Activated CD4-positive, alpha-beta T cell treated with anti-CD3 and anti-CD28 coated beads, Interleukin-2, amount 50 U/mL, for 16 hours (primary cell): Measurements from ENCODE around the gene KIFC3.
"Not testable (repeated sequence)": the region's sequence is repeated elsewhere in the genome, so short reads cannot be mapped to it uniquely, and the experiment has no call there.

Experiments used
- DNase-seq: peaks from one replicate; pipeline ENCODE4 v3.0.0-alpha.2; 2020

KIFC3 gene

GRCh38 chr16:57752581-57753447 lies 49.5 kb downstream of the KIFC3 start:
- DNase-seq = no peak

DNA sequence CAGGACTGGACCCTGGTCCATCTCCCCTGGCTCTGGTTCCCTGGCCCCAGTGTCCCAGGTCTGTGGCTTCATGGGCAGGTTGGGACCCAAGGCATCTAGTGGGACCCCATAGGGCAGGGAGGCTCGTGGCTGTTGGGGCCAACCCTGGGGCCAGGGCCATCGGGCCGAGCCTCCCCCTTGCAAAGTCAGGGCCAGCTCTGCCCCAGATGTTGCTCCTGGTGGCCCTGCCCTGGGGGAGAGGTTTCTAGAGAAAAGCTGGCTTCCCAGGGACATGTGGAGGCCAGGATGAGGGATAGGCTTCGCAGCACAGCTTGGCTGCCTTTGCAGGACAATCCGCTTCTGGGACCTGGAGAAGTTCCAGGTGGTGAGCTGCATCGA lies 50.1 kb downstream of the KIFC3 start:
- DNase-seq = no peak

- no peak for DNase-seq
These were observed 50.6 kb downstream of the KIFC3 start for GRCh38 chr16:57751539-57752202.

- no peak for DNase-seq
These were observed 51.3 kb downstream of the KIFC3 start for GRCh38 chr16:57750796-57751538.

GRCh38 chr16:57749856-57750452 lies 52.3 kb downstream of the KIFC3 start:
- DNase-seq = no peak

- no peak for DNase-seq
These were observed 53.1 kb downstream of the KIFC3 start for GRCh38 chr16:57749101-57749692.

- DNase-seq = no peak
These were observed 53.7 kb downstream of the KIFC3 start for GRCh38 chr16:57748596-57748995.

GRCh38 chr16:57747996-57748395 lies 54.3 kb downstream of the KIFC3 start:
- DNase-seq = no peak

DNA sequence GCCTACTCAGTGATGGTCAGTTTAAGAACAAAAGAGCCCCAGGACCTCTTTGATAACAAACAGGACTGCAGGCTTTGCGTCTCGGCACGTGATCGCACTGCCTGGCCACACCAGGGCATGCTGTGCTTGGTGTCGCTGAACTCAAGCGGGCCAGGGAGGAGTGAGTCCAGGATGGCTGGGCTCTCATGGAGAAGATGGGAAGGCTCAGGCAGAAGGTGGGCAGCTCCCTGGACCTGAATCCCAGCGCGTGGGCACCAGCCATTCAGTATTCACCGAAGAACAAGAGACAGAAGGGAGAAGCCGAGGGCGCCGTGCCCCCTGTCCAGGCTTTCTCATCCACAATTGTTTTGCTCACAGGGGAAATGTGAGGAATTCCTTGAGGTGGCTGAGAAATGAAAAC lies 54.8 kb downstream of the KIFC3 start:
- no peak for DNase-seq

DNA sequence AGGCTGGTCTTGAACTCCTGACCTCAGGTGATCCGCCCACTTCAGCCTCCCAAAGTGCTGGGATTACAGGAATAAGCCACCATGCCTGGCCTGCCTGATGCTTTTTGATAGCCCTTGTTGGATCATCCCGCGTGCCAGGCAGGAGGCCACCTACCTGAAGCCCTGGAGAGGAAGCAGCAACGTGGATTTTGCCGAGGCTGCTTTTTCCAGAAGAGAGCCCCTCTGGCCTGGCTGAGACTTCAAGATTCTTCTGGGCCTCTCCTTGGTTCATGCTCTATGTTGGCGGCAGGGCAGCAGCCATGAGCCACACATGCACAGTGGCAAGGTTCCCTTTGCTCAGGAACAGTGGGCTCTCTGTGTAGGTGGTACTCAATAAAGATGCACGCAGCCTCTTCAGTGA lies 55.2 kb downstream of the KIFC3 start:
- DNase-seq = no peak

DNA sequence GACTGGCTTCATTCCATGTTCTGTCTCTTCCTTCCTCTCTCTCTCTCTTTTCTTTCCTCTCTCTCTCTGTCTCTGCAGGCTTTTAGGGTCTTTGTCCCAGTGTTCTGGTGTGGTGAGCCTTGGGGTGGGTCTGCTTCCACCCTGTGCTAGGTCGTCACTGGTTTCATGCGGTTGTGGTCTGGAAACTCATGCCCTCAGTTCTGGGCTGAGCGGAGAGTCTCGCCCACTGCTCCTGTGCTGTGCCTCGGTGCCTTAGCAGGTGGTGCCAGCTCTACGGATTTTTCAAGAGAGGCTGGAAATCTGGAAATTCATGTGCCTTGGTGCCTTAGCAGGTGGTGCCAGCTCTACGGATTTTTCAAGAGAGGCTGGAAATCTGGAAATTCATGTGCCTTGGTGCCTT lies 56.0 kb downstream of the KIFC3 start:
- DNase-seq = not testable (repeated sequence)

GRCh38 chr16:57745768-57746167 lies 56.5 kb downstream of the KIFC3 start:
- DNase-seq = no peak

- DNase-seq = no peak
These were observed 57.7 kb downstream of the KIFC3 start for GRCh38 chr16:57744642-57744903.

DNA sequence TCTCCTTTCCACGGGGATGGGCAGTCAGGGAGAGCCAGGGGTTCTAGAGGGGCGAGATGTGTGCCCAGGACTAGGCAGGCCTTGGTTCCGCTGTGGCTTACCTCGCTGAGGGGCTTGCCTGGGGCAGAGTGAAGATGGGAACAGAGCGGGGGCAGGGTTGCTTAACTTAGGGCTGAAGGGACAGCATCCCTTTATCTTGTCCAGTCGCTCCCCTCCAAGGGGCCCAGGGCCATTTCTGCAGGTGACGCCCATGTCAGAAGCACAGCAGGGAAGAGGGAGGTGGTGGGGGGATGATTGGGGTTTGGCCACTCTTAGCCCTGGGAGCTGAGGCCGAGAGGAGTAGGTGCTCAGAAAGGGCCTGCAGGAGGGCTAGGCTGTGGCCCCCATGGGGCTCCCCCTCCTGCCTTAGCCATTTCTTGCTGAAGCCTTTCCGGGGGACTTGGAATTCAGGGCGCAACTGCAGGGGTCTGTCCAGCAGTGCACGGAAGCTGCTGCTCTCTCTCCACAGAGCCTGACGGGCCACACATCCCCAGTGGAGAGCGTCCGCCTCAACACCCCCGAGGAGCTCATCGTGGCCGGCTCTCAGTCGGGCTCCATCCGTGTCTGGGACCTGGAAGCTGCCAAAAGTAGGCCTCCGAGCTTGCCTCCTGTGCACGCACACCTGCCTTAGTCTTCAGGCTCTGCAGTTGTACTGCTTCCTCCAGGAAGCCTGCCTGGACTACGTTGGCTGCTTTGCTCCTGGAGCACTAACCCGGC lies 58.2 kb downstream of the KIFC3 start:
- DNase-seq = no peak

GRCh38 chr16:57743458-57743857 lies 58.8 kb downstream of the KIFC3 start:
- no peak for DNase-seq

DNA sequence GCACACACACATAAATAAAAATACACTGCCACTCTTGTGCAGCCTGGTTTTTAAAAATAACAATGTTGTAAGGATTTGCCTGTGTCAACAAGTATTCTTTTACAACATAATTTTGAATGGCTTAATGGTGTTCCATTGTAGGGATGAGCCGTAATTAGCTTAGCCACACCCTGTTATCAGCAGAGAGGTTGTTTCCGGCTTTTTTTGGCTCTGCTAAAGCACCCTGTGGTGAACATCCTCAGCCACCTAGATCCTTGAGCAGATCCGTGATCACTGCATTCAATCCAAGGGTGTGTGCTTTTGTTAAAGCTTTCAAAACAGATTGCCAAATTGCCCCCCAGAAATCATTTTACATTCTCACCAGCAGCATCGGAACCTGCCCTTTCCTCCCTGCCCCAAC lies 59.7 kb downstream of the KIFC3 start:
- DNase-seq = no peak

GRCh38 chr16:57741660-57742191 lies 60.6 kb downstream of the KIFC3 start:
- DNase-seq = no peak

GRCh38 chr16:57740423-57741071 lies 61.7 kb downstream of the KIFC3 start:
- no peak for DNase-seq

DNA sequence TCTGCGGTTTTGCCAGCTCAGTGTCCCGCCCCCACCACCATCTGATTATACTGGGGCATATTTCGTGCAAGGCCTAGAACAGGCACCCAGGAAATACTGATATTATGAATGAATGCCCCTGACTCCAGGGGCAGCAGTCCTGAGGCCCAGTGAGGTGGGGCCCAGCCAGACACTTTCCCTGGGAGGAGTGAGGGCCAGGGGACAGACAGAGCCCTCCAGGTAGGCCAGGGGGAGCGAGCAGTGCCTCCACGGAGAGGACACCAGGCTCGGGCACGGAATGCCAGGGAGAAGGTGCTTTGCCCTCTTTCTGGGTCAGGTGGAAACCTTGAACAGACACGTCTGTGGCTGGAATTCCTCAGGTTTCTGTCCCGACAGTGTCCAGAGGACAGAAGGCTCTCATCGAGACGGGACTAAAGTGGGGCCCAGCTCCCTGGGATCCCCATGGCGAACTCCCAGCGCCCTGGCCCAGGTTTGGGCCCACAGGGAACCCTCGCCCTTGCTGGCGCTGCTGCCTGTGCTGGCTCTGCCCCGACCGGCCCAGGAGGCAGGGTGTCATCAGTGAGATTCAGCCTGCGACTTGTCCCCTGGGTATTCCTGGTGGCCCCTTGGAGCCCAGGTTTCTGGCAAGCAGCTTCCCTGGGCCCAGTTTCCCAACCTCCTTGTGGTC lies 62.4 kb downstream of the KIFC3 start:
- no peak for DNase-seq

GRCh38 chr16:57738844-57739243 lies 63.4 kb downstream of the KIFC3 start:
- no peak for DNase-seq
